SK-N-SH (cell line): Measurements from ENCODE around the gene NTHL1. TPM values are rescaled to one million over a fixed set of nuclear protein-coding genes. Genes with fewer than 3 reads are reported as not detected.

ENCODE experiments used
- CTCF ChIA-PET: fragments of 300-600, 350-600 bp; formaldehyde crosslinking; extraction: SDS; loops from one replicate; lab custom pipeline; 2021; lab: Yijun Ruan, JAX
- POLR2A ChIA-PET: fragments of 350-600 bp; sonication (Branson Sonifier 250); formaldehyde crosslinking; extraction: SDS; loops from one replicate; lab custom pipeline; 2020; ENCODE audit warnings: antibody characterized with exemption, inconsistent platforms; lab: Yijun Ruan, JAX
- DNase-seq: peaks from one replicate; pipeline ENCODE4 v3.0.0; 2012
- H2AFZ ChIP-seq: fragments of 200-600 bp; sonication (generic); 2 replicates; pipeline ENCODE4 v1.8.1; 2016; ENCODE audit warnings: antibody characterized with exemption, mild to moderate bottlenecking, low read depth
- H3F3A ChIP-seq: fragments of 200-600 bp; sonication (generic); replicated peaks from 2 replicates; pipeline ENCODE3; 2016; ENCODE audit warnings: antibody characterized with exemption, mild to moderate bottlenecking; ENCODE audit not compliant: insufficient read depth
- H3K27ac ChIP-seq, 2 experiments: fragments of 200-500 bp in 1 of 2; fragments of 200-600 bp in 1 of 2; sonication (Bioruptor generic) in 1 of 2; sonication (generic), shearing (Covaris generic) in 1 of 2; 2 replicates each; pipeline versions ENCODE4 v1.5.1 to v1.6.1; 2014 to 2016; ENCODE audit warnings: low read depth in 2 of 2, inconsistent platforms in 1 of 2, low read length in 1 of 2, mild to moderate bottlenecking in 1 of 2, mixed read lengths in 1 of 2
- H3K27me3 ChIP-seq: fragments of 200-600 bp; sonication (generic), shearing (Covaris generic); 2 replicates; pipeline ENCODE4 v1.6.1; 2016; ENCODE audit warnings: mixed run types; ENCODE audit not compliant: insufficient read depth
- H3K36me3 ChIP-seq, 2 experiments: fragments of 200-500 bp in 1 of 2; fragments of 200-600 bp in 1 of 2; sonication (Bioruptor generic) in 1 of 2; sonication (generic) in 1 of 2; replicated peaks in 1 of 2; 2 replicates each; pipeline versions ENCODE3 to v1.5.1; 2014 to 2016; ENCODE audit warnings: low read length in 1 of 2, mild to moderate bottlenecking in 1 of 2; ENCODE audit not compliant: insufficient read depth in 2 of 2, control insufficient read depth in 1 of 2
- H3K4me1 ChIP-seq, 2 experiments: fragments of 200-500 bp in 1 of 2; fragments of 200-600 bp in 1 of 2; sonication (Bioruptor generic) in 1 of 2; sonication (generic), shearing (Covaris generic) in 1 of 2; 2 replicates each; pipeline versions ENCODE4 v1.5.1 to v1.6.1; 2014 to 2016; ENCODE audit warnings: low read depth in 1 of 2, low read length in 1 of 2, mixed run types in 1 of 2; ENCODE audit not compliant: insufficient read depth in 2 of 2, control insufficient read depth in 1 of 2
- H3K4me2 ChIP-seq: fragments of 200-600 bp; sonication (generic), shearing (Covaris generic); 2 replicates; pipeline ENCODE4 v1.6.1; 2017; ENCODE audit warnings: mixed run types
- H3K4me3 ChIP-seq, 2 experiments: fragments of 200-500 bp in 1 of 2; fragments of 200-600 bp in 1 of 2; sonication (Bioruptor generic) in 1 of 2; sonication (generic), shearing (Covaris generic) in 1 of 2; 2 replicates each; pipeline versions ENCODE4 v1.5.1 to v1.8.1; 2014 to 2016; ENCODE audit warnings: low read depth in 2 of 2, inconsistent platforms in 1 of 2, low read length in 1 of 2, mild to moderate bottlenecking in 1 of 2, mixed read lengths in 1 of 2, moderate library complexity in 1 of 2
- H3K79me2 ChIP-seq: fragments of 200-600 bp; sonication (generic); 2 replicates; pipeline ENCODE4 v1.8.1; 2017; ENCODE audit warnings: mild to moderate bottlenecking; ENCODE audit not compliant: insufficient read depth
- H3K9ac ChIP-seq: fragments of 200-600 bp; sonication (generic); 2 replicates; pipeline ENCODE4 v1.6.1; 2017; ENCODE audit warnings: mixed run types
- H3K9me2 ChIP-seq: fragments of 200-600 bp; sonication (generic); 2 replicates; pipeline ENCODE4 v1.6.1; 2017; ENCODE audit warnings: mixed run types
- H3K9me3 ChIP-seq: fragments of 200-600 bp; sonication (generic); 2 replicates; pipeline ENCODE4 v1.6.1; 2017; ENCODE audit warnings: mixed run types, mild to moderate bottlenecking, moderate library complexity
- H4K20me1 ChIP-seq: fragments of 200-600 bp; sonication (generic); 2 replicates; pipeline ENCODE4 v1.6.1; 2017; ENCODE audit warnings: mild to moderate bottlenecking, mixed run types; ENCODE audit not compliant: insufficient read depth
- CHD2 ChIP-seq: fragments of 150-350 bp; IDR thresholded peaks from 2 replicates; pipeline ENCODE4 v1.6.1; 2018; ENCODE audit warnings: low read length; ENCODE audit not compliant: partially characterized antibody
- ELF1 ChIP-seq: IDR thresholded peaks from 2 replicates; pipeline ENCODE4 v1.4.0; 2012
- EZH2phosphoT487 ChIP-seq: fragments of 200-600 bp; sonication (generic); IDR thresholded peaks from 2 replicates; pipeline ENCODE4 v1.6.1; 2017; ENCODE audit warnings: low read depth, mixed run types, mild to moderate bottlenecking, antibody characterized with exemption, moderate library complexity, borderline replicate concordance
- FOXJ3 ChIP-seq: sonication (generic); formaldehyde crosslinking; IDR thresholded peaks from 2 replicates; pipeline ENCODE4 v1.5.1; 2020; ENCODE audit warnings: mild to moderate bottlenecking, missing genetic modification reagents
- FOXM1 ChIP-seq: IDR thresholded peaks from 2 replicates; pipeline ENCODE4 v1.4.0; 2012; ENCODE audit warnings: low read depth, mild to moderate bottlenecking
- GATA2 ChIP-seq: sonication (generic); formaldehyde crosslinking; IDR thresholded peaks from 2 replicates; pipeline ENCODE4 v1.5.0; 2020; ENCODE audit warnings: mild to moderate bottlenecking, missing genetic modification reagents
- JUND ChIP-seq: IDR thresholded peaks from 2 replicates; pipeline ENCODE4 v1.4.0; 2012
- MAX ChIP-seq: IDR thresholded peaks from 2 replicates; pipeline ENCODE4 v1.4.0; 2012; ENCODE audit warnings: low read depth
- MXI1 ChIP-seq: IDR thresholded peaks from 2 replicates; pipeline ENCODE4 v1.6.1; 2012; ENCODE audit warnings: mild to moderate bottlenecking, low read depth, low read length, improper control_type of control experiment
- NRF1 ChIP-seq: IDR thresholded peaks from 2 replicates; pipeline ENCODE4 v1.6.1; 2012; ENCODE audit warnings: low read depth, mild to moderate bottlenecking, low read length
- PBX3 ChIP-seq: IDR thresholded peaks from 2 replicates; pipeline ENCODE4; 2012
- POLR2AphosphoS5 ChIP-seq: IDR thresholded peaks from 2 replicates; pipeline ENCODE4 v1.6.1; 2012; ENCODE audit warnings: low read depth, low read length
- REST ChIP-seq: IDR thresholded peaks from 2 replicates; pipeline ENCODE4 v1.6.1; 2012; ENCODE audit warnings: mild to moderate bottlenecking, low read depth, low read length, moderate library complexity
- RFX5 ChIP-seq: IDR thresholded peaks from 2 replicates; pipeline ENCODE4 v1.6.1; 2012; ENCODE audit warnings: mild to moderate bottlenecking, improper control_type of control experiment, low read length
- SMC3 ChIP-seq: IDR thresholded peaks from 2 replicates; pipeline ENCODE4 v1.6.1; 2012; ENCODE audit warnings: low read depth, low read length, improper control_type of control experiment
- TAF1 ChIP-seq: IDR thresholded peaks from 2 replicates; pipeline ENCODE4 v1.6.1; 2012; ENCODE audit warnings: low read depth, mild to moderate bottlenecking, low read length, moderate library complexity, borderline replicate concordance
- TEAD4 ChIP-seq: IDR thresholded peaks from 2 replicates; pipeline ENCODE4 v1.4.0; 2012; ENCODE audit warnings: mild to moderate bottlenecking, borderline replicate concordance; ENCODE audit not compliant: insufficient read depth
- ZBTB33 ChIP-seq: IDR thresholded peaks from 2 replicates; pipeline ENCODE4 v1.4.0; 2012; ENCODE audit warnings: low read depth, borderline replicate concordance
- WGBS: methylation state at CpG from one replicate; pipeline ENCODE4 v1.1.6; 2017; ENCODE audit warnings: low lambda C conversion rate; 5-methylcytosine and 5-hydroxymethylcytosine counted together
- polyA plus RNA-seq, 3 experiments: library from polyadenylated mRNA; depleted of rRNA; stranded (reverse); fragments of >200 nt; gene quantifications; 2 replicates each; pipeline ENCODE4 v1.2.3, GENCODE V29; 2012
- TF ChIP-seq, protein P1 (sequence below): fragments of 150-350 bp; IDR thresholded peaks from 2 replicates; pipeline ENCODE4 v1.6.1; 2016; ENCODE audit warnings: mild to moderate bottlenecking, low read depth, low read length

The NTHL1 gene
- polyA plus RNA-seq, 1 of the 3 experiments (the other 2 are of a cell fraction): 77.3 TPM

- Histone ChIP-seq H3K4me3 (no peak overlapping the region), H4K20me1 (no peaks in the 10 kb centered on the region), H3K36me3 (peaks cover 9 to 67% of the 10 kb centered on the region in 2 experiments), H2AFZ (no peak overlapping the region), H3K9me3 (no peaks in the 10 kb centered on the region), H3F3A (no peaks in the 10 kb centered on the region), H3K27ac (no peak overlapping the region), H3K79me2 (no peaks in the 10 kb centered on the region), H3K9me2 (no peaks in the 10 kb centered on the region), H3K9ac (no peak overlapping the region), H3K4me1 (no peaks in the 10 kb centered on the region), H3K27me3 (no peaks in the 10 kb centered on the region), H3K4me2 (no peak overlapping the region)
- 97% methylated on average over 5 of the region's 8 CpGs for WGBS
- POLR2A ChIA-PET: no interaction called here
- no peak for TF ChIP-seq SMC3
- TF ChIP-seq MAX: no peak
- no peak for TF ChIP-seq RFX5
- TF ChIP-seq TAF1: no peak
- TF ChIP-seq PBX3: no peak
- TF ChIP-seq EZH2phosphoT487: no peak
- no peak for TF ChIP-seq ELF1
- TF ChIP-seq, protein P1, sequence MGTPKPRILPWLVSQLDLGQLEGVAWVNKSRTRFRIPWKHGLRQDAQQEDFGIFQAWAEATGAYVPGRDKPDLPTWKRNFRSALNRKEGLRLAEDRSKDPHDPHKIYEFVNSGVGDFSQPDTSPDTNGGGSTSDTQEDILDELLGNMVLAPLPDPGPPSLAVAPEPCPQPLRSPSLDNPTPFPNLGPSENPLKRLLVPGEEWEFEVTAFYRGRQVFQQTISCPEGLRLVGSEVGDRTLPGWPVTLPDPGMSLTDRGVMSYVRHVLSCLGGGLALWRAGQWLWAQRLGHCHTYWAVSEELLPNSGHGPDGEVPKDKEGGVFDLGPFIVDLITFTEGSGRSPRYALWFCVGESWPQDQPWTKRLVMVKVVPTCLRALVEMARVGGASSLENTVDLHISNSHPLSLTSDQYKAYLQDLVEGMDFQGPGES: no peak
- TF ChIP-seq REST: no peak
- no peak for TF ChIP-seq FOXM1
- TF ChIP-seq CHD2: no peak
- TF ChIP-seq JUND: no peak
- TF ChIP-seq POLR2AphosphoS5: no peak
- no peak for TF ChIP-seq FOXJ3 (CRISPR knock-in tag)
- TF ChIP-seq NRF1: no peak
- no peak for TF ChIP-seq TEAD4
- no peak for TF ChIP-seq ZBTB33
- no peak for TF ChIP-seq MXI1
- no peak for TF ChIP-seq GATA2 (CRISPR knock-in tag)
- no peak for DNase-seq
- CTCF ChIA-PET: interaction anchor here (2.5 kb wide), 1 partner anchor 50 kb away, joined by 7 read pairs; no protein-coding TSS in a partner anchor
Measured at GRCh38 chr16:2072926-2073325, 25.3 kb upstream of the NTHL1 start.
